GM18907 (cell line): ENCODE results near the gene SGSM1.

Source experiments
- ATAC-seq: cut with Tn5 transposase; IDR thresholded peaks from one replicate; pipeline ENCODE4 v1.9.1; 2021; ENCODE audit warnings: mild to moderate bottlenecking, moderate library complexity; ENCODE audit not compliant: unreplicated experiment

SGSM1 gene

GRCh38 chr22:24975125-24975640 is 169.2 kb downstream of the SGSM1 start:
- no peak for ATAC-seq

- ATAC-seq, result no peak
Measured at GRCh38 chr22:24975813-24976341, 169.9 kb downstream of the SGSM1 start.

- no peak for ATAC-seq
Measured at GRCh38 chr22:24976442-24977218, 170.6 kb downstream of the SGSM1 start.
